ENCODE data around the gene IGFBP4.

Gene IGFBP4

DNA sequence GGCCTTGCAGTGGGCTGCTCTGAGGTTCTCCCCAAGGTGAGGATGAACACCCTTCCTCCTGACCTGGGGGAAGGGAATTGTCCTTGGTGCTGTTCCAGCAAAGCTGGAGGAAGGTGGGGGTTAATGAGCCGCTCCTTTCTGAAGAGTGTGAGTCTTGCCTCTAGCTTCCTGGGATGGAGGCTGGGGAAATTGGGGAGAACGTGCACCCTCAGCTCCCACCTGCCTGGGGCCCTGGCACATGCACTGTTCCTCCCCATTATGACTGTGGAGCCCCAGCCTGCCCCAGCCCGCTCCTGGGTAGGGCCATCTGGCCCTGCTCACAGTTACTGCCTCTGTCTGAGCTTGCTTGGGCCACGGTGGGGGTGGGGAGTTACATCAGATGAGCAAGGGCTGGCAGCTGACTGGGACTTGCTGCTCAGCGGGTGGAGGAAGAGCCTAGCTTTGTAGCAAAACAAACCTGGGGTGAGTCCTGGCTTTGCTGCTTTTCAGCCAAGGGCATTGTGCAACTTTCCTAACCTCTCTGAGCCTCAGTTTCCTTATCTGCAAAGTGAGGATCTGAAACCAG, 47.1 kb downstream of the IGFBP4 start:
- no peak for DNase-seq (ENCODE audit: low read depth)

DNA sequence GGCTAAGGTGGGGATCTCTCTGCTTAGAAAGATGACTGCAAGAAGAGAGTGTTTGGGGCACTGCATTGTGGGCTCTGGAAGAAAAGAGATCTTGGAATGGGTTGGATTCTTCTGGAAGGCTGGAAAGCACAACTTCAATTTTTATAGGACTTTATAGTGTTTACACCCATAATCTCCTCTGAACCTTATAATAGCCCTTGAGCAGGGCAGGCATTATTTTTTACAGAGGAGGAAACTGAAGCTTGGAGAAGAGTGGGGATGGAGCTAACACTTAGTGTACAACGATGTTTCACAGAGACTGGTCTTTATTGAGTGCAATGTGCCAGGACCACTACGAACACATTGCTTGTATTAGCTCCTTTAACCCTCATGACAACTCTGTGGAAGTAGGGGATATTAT, 47.7 kb downstream of the IGFBP4 start:
- no peak for DNase-seq (ENCODE audit: low read depth)

DNA sequence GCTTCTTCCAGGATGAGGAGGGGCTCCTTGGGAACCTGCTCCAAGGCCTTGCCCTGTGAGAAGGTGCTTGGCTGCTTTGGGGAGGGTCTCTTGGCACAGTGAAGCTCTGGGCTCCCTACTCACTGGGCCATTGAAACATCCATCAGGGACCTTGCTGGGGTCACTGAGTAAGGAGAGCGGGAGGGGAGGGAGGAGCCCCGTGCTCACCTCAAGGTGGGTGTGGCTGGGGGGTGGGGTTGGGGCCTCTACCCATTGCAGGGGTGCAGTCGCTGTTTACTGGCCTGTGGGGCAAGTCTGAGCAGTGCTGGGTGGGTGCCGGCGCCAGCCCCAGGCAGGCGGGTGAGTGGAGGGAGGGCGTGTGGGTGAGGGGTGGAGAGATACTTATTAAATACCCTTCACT, 48.2 kb downstream of the IGFBP4 start:
- DNase-seq (ENCODE audit: low read depth), result no peak

DNA sequence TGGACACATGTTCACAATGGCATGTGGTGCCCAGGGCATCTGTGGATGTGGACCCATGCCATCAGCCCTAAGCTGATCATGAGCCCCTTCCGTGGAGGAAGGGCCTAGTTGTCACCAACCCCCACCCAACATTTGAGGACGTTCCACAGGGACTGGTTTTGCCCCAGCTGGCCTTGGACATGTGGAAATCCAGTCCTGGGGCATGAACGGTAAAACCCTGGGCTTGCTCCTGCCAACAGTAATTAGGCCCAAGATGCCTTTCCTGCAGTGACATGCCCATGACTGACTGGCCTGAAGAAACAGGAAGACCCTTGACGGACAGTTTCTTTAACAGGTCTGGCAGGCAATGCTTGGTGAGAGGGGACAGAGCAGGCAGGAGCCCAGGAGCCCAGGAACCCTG, 50.4 kb downstream of the IGFBP4 start:
- no peak for DNase-seq (ENCODE audit: low read depth)

DNA sequence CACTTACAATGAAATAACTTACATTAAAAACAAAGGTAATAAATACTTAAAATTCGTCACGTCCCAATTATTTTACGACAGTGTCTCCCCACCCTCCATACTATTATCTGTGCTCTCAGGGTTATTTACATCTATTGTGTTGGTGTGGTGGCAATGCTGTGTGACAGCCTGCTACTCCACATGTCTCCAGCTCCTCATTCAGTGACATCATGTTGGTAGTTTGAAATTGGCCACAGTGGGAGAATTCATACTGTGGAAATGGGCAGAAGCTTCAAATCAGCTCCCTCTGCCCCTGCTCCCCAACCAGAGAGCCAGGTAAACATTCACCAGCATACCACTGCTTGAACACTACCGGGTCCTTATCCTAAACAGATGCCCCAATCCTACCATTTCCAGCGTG, 51.9 kb downstream of the IGFBP4 start:
- DNase-seq (ENCODE audit: low read depth), result no peak

DNA sequence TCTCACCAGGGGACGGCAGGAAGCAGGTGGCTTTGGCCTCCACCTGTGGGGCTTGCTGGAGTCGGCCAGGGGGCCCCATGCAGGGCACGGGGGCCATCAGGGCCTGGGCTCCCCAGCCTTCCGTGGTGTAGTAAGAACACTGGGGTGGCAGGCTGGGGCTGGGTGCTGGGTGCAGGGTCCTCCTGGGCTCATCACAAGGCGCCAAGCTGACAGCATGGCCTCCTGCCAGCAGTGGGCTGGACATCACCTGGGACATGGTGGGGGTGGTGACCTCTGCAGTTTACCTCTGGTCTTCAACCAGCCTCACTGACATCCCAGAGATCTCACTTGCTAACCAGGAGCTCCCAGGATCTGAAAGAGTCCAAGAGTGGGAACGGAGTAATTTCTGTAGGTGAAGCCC, 52.9 kb downstream of the IGFBP4 start:
- DNase-seq (ENCODE audit: low read depth), result no peak

DNA sequence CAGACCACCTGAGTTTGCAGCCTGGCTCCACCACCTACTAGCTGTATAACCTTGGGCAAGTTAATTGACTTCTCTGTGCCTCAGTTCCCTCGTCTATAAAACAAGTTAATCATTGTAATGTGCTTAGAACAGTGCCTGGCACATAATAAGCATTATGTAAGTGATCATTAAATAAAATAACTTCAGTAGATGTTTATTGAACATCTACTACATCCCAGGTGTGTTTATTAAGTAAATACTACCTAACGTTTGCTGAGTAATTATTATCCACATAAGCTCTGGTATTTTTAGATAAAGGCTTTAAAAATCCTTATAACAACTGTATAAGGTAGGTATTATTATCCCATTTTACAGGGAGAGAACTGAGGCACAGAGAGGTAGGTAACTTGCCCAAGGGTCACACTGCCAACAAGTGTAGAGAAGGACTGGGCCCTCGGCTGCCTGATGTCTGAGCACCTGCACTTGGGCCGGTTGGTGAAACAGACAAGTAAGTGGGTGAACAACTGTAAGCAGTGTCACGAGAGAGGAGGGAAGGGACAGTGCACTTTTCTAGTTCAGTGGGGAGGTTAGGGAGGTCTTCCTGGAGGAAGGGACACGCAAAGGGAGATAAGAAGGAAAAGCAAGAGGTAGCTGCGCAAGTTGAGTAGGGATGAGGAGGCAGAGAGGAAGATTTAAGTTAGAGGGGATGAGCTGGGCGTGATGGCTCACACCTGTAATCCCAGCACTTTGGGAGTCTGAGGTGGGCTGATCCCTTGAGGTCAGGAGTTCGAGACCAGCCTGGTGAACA, 53.6 kb downstream of the IGFBP4 start:
- no peak for DNase-seq (ENCODE audit: low read depth)

DNA sequence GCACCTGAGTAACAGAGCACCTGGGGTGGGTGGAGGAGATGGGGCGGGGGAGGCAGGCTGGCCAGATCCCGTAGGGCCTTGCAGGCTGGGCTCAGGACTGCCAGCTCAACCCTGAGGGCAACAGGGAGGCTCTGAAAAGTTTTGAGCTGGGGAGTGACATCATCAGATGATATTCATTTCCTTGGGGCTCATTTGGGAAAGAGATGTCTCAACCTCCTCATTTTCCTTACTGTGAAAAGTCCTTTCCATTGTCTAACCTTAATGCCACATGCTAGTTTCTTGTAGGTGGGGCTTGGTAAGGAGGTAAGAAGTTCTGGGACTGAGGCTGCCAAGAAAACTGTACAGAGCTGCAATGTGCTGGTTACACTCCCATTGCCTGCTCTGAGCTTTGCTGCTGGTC, 54.4 kb downstream of the IGFBP4 start:
- DNase-seq (ENCODE audit: low read depth), result no peak

DNA sequence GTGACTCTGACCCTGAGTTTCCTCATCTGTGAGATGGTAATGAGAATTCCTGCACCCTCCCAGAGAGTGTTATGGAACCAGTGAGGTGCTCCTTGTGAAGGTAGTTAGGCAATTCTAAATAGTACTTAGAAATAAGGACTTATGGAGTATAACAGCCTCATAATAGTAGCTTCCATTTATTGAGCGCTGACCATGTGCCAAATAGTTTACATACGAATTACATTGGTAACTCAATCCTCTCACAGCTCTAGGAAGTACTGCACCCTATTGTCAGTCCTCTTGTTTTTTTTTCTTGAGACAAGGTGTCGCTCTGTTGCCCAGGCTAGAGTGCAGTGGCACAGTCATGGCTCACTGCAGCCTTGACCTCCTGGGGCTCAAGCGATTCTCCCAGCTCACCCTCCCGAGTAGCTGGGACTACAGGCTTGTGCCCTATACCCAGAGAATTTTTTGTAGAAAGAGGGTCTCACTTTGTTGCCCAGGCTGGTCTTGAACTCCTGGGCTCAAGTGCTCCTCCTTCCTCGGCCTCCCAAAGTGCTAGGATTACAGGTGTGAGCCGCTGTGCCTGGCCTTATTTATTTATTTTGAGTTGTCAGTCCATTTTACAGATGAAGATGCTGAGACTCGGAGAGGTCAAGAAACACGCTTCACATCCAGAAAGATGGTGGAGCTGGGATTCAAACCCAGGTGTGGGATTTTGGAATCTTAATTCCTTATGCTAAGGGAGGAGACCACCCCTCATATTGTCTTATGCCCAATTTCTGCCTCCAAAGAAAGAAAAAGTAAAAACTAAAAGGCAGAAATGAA, 55.2 kb downstream of the IGFBP4 start:
- no peak for DNase-seq (ENCODE audit: low read depth)

DNA sequence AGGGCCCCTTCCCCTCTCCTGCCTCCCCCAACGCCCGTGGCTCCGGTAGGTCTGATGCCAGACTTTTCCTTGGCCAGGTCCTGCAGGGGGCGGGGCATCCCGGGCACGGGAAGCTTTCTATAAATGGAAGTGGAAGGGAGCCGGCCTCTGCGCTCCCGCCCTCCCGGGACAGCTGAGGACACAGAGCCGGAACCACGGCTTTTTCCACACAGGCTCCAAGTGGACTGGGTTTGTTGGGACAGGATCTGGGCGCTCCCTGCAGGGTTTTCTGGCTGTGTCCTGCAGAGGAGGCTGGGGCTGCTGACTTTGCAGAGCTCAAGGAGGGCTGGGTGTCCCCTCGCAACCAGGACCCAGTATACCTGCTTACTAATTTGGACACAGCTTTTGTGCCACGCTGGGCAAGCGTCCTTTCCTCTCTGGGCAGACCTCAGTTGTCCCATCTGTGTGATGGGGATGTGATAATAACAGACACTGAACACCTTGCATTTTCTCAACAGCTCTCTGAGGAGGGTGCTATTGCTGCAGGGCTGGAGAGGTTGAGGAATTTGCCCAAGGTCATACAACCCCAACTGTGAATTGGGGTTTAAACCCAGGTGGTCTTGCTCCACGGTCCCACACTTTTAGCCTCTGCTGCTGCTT, 56.4 kb downstream of the IGFBP4 start:
- DNase-seq (ENCODE audit: low read depth), result no peak

DNA sequence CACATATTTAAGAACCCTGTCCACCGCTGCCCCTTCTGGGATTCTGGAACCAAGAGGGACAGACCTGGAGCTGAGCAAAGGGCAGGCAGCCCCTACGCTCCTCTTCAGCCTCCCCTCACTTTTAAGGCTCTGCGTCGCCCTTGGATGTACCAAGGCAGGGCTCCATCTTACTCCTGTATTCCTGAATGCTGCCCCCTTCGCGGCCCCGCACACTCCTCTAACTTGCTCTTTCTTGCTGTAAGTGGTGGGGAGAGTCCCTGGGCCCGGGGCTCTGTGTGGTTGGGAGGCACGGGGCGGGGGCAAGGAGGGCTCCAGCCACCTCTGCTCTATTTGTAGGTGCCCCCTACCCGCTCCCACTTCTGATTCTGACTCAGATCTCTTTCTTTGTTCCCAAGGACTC, 56.9 kb downstream of the IGFBP4 start:
- no peak for DNase-seq (ENCODE audit: low read depth)

DNA sequence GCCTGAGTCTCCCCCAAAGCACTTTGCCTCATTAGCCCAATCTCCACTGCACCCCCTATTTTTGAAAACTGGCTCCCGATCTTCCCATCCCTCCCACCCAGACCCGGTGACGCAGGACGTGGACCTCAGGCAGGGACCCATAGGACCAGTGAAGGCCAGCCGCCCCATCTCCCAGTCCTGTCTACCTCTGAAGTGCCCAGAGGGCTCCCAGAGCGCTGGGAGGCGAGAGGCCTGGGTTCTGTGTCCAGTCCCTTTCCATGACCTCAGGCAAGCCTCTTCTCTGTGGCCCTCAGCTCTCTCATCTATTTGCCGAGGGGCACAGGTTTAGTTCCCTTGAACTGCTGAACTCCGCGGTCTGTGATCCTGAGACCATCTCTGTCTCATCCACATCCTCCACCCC, 57.5 kb downstream of the IGFBP4 start:
- DNase-seq (ENCODE audit: low read depth), result no peak

DNA sequence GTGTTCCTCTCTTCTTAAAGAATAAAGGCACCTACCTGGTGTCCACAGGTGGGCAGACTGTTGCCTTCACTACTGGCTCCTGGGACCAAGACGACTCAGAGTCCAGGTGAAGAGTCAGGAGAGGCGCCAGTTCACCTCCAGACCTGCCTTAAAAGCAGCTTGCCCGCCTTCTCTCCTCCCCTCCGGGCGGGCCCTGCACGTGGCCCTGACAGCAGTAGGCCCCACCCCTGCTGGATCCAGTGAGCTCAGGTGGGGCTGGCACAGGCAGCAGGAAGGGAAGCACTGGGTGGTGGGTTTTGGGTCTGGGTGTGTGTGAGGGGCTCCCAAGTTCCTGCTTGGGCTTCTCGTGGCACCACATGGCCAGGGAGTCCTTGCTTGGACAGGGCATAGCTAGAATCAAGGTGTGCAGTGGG, 58.3 kb downstream of the IGFBP4 start, which contains the start of gene TNS4:
TNS4 (minus strand) TSS at position 125 of the 413 bp plus-strand sequence. CDS start 5,198 bp downstream, outside the sequence.
- no peak for DNase-seq (ENCODE audit: low read depth)

DNA sequence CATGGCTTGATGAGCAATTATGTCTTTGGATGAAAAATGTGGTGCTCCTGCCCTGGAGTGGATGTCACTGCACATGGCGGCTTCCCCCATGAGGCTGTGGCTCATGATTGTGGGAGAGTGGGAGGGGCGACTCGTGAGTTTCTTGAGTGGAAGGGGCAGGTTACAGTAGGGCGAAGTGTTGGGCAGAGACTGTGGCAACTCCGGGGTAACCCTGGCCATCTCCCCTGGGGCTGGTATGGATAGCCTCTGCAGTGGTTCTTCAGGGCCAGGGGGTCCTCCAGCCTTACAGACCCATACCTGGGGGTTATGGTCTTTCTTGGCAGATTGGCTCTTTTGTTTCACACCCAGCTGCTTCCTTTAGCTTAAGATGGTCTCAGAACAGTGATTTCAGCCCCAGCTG, 59.5 kb downstream of the IGFBP4 start:
- DNase-seq (ENCODE audit: low read depth), result no peak

DNA sequence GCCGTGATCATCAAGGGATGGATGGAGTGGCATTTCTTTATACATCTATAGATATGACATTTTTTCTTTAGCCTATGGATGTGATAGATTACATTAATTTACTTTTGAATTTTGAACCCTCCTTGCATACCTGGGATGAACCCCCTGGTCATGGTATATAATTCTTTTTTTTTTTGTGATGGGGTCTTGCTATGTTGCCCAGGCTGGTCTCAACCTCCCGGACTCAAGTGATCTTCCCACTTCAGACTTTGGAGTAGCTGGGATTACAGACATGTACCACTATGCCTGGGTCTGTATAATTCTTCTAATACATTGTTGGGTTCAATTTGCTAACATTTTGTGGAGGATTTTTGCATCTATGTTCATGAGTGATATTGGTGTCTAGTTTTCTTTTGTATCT, 59.9 kb downstream of the IGFBP4 start:
- DNase-seq (ENCODE audit: low read depth), result no peak

DNA sequence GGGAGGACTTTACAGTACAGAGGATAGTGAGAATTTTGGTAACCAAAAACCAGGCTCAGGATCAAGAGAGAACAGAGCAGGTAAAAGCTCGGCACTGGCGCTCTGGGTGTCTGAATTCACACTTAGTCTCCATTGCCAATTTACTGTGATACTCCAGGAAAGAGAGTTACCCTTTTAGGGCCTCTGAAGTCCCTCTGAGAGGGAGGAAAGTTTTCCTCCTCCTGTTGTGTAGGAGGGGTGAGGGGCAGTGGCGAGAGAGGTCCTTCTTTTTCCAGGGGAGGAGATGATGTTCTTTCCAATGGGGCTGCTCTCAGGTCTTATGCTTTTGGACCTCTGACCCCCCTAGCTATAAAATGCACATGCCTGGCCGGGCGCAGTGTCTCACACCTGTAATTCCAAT, 63.5 kb downstream of the IGFBP4 start:
- no peak for DNase-seq (ENCODE audit: low read depth)
